ENCODE measurements around the gene ADCY5. TPM values are rescaled to one million over a fixed set of nuclear protein-coding genes. Genes with fewer than 3 reads are reported as not detected.

ADCY5 gene
- total RNA-seq, 1 experiment from 2014 or later = 1.4 TPM

GRCh38 chr3:123347691-123348264, 101.1 kb downstream of the ADCY5 start:
- Histone ChIP-seq H3K27ac (ENCODE audit: low read length) (no peak overlapping the region), H3K4me1 (ENCODE audit: control insufficient read depth, insufficient read depth, low read length) (no peaks in the 10 kb centered on the region), H3K27me3 (ENCODE audit: control insufficient read depth, insufficient read depth, low read length) (no peaks in the 10 kb centered on the region), H3K4me3 (ENCODE audit: low read depth in 2 of 2, low read length in 2 of 2) (no peak overlapping the region), H3K36me3 (ENCODE audit: control insufficient read depth, insufficient read depth, low read length) (no peaks in the 10 kb centered on the region), H3K9me3 (ENCODE audit: control insufficient read depth, insufficient read depth, low read depth, low read length) (no peaks in the 10 kb centered on the region)
- in situ Hi-C loops (cut with HindIII; ENCODE audit: low pct_unique_long_range_greater_than_20kb, low sequenced_read_pairs) (no loop called here), intact Hi-C loops (cut with micrococcal nuclease; ENCODE audit: unreplicated experiment) (no loop called here)
- no peak for DNase-seq (ENCODE audit: low read depth, low spot score)
- no TSS peak for BruUV-seq (replicated peaks)
- ATAC-seq = no peak
- ChIA-PET POLR2A (no interaction called here), CTCF (no interaction called here)
- TF ChIP-seq POLR2AphosphoS5 (IDR thresholded peaks at IDR 0.05; ENCODE audit: low read depth, low read length) (no peak), TCF7L2 (IDR thresholded peaks at IDR 0.05; ENCODE audit: low read depth, low read length) (no peak), SIN3A (IDR thresholded peaks at IDR 0.05; ENCODE audit: borderline replicate concordance, insufficient read depth, low read depth, low read length) (no peak), CTCF (IDR thresholded peaks at IDR 0.05) (no peak), REST (IDR thresholded peaks at IDR 0.05; ENCODE audit: insufficient read depth in 1 of 2, low read depth in 2 of 2, low read length in 1 of 2) (no peak)

- intact Hi-C loops (cut with micrococcal nuclease; ENCODE audit: unreplicated experiment) = no loop called here
- BruUV-seq (replicated peaks) = no TSS peak
- Histone ChIP-seq H3K4me1 (ENCODE audit: control insufficient read depth, insufficient read depth, low read length) (no peaks in the 10 kb centered on the region), H3K4me3 (ENCODE audit: low read depth in 2 of 2, low read length in 2 of 2) (no peak overlapping the region), H3K27ac (ENCODE audit: low read length) (no peak overlapping the region), H3K9me3 (ENCODE audit: control insufficient read depth, insufficient read depth, low read depth, low read length) (no peaks in the 10 kb centered on the region), H3K36me3 (ENCODE audit: control insufficient read depth, insufficient read depth, low read length) (no peaks in the 10 kb centered on the region), H3K27me3 (ENCODE audit: control insufficient read depth, insufficient read depth, low read length) (no peaks in the 10 kb centered on the region)
- ChIA-PET CTCF (no interaction called here), POLR2A (no interaction called here)
- no peak for TF ChIP-seq TCF7L2 (IDR thresholded peaks at IDR 0.05; ENCODE audit: low read depth, low read length)
- no peak for TF ChIP-seq REST (IDR thresholded peaks at IDR 0.05; ENCODE audit: insufficient read depth in 1 of 2, low read depth in 2 of 2, low read length in 1 of 2)
- ATAC-seq (no peak), DNase-seq (ENCODE audit: low read depth, low spot score) (no peak)
- in situ Hi-C loops (cut with HindIII; ENCODE audit: low pct_unique_long_range_greater_than_20kb, low sequenced_read_pairs) = no loop called here
Observed at GRCh38 chr3:123347205-123347604, 101.7 kb downstream of the ADCY5 start.

Data from Panc1 (cell line).